RKO (cell line): ENCODE data around the gene ARAP3.

ENCODE experiments used
- DNase-seq: peaks from one replicate; pipeline ENCODE4 v3.0.0-alpha.2; 2016; ENCODE audit warnings: low spot score

Gene ARAP3

GRCh38 chr5:141641634-141642267 lies 40.3 kb downstream of the ARAP3 start:
- DNase-seq = peak; percentile 88

GRCh38 chr5:141640698-141641097 lies 41.3 kb downstream of the ARAP3 start:
- DNase-seq = no peak

GRCh38 chr5:141640051-141640415 lies 42.0 kb downstream of the ARAP3 start:
- no peak for DNase-seq

- no peak for DNase-seq
Measured at GRCh38 chr5:141639357-141640050, 42.5 kb downstream of the ARAP3 start.

GRCh38 chr5:141638771-141639170 lies 43.3 kb downstream of the ARAP3 start:
- no peak for DNase-seq

GRCh38 chr5:141637767-141638419 lies 44.1 kb downstream of the ARAP3 start:
- DNase-seq = peak; percentile 62

GRCh38 chr5:141637123-141637766 lies 44.8 kb downstream of the ARAP3 start:
- peak; percentile 30 for DNase-seq

- DNase-seq = peak; percentile 91
Measured at GRCh38 chr5:141636413-141637122, 45.5 kb downstream of the ARAP3 start, which contains the start of the genes HDAC3 and RELL2. Gene HDAC3 (minus strand): TSS chr5:141636849. CDS start chr5:141636790, 59 bp downstream. Gene RELL2 (plus strand): TSS chr5:141636997. CDS start chr5:141638226, 1,229 bp downstream.

GRCh38 chr5:141636106-141636412 lies 46.0 kb downstream of the ARAP3 start:
- no peak for DNase-seq

- no peak for DNase-seq
Measured at GRCh38 chr5:141635646-141636045, 46.4 kb downstream of the ARAP3 start.

GRCh38 chr5:141634720-141635119 lies 47.3 kb downstream of the ARAP3 start:
- DNase-seq = no peak

- DNase-seq = no peak
Measured at GRCh38 chr5:141633871-141634561, 48.0 kb downstream of the ARAP3 start.

GRCh38 chr5:141632650-141633049 lies 49.4 kb downstream of the ARAP3 start:
- DNase-seq = no peak

GRCh38 chr5:141630570-141631140 lies 51.4 kb downstream of the ARAP3 start:
- DNase-seq = no peak

GRCh38 chr5:141628175-141628788 lies 53.7 kb downstream of the ARAP3 start:
- no peak for DNase-seq

GRCh38 chr5:141623611-141624010 lies 58.4 kb downstream of the ARAP3 start:
- no peak for DNase-seq

- no peak for DNase-seq
Measured at GRCh38 chr5:141623186-141623585, 58.8 kb downstream of the ARAP3 start.

GRCh38 chr5:141618804-141619554 lies 63.1 kb downstream of the ARAP3 start, which contains the start of gene DIAPH1:
Gene DIAPH1 (minus strand): TSS chr5:141619000. CDS start chr5:141618914, 86 bp downstream.
- peak; percentile 95 for DNase-seq

- peak; percentile 64 for DNase-seq
Measured at GRCh38 chr5:141618030-141618803, 63.8 kb downstream of the ARAP3 start.
